Thoracic aorta (tissue), 2 donors: ENCODE results near the gene LRRC56. TPM values are rescaled to one million over a fixed set of nuclear protein-coding genes. Genes with fewer than 3 reads are reported as not detected.
A peak's percentile ranks its signal among the peaks of the same experiment; 100 is the strongest.

Experiments used
- ATAC-seq: fragments of 150-250 bp; one replicate; pipeline ENCODE4 v1.8.0; 2017; ENCODE audit warnings: low read depth; ENCODE audit not compliant: insufficient number of reproducible peaks, low FRiP score
- DNase-seq: peaks from one replicate; pipeline ENCODE4 v3.0.0-alpha.2; 2020; ENCODE audit warnings: low spot score
- H3K27ac ChIP-seq, 2 donors: fragments of 200-600 bp; sonication (generic); 1 replicate in 1 of 2; 2 replicates in 1 of 2; pipeline ENCODE4 v1.5.1; 2016; ENCODE audit warnings: mild to moderate bottlenecking in 2 of 2, moderate library complexity in 2 of 2
- H3K27me3 ChIP-seq: fragments of 200-600 bp; sonication (generic); replicated peaks from 2 replicates; pipeline ENCODE4 v1.6.0; 2016; ENCODE audit warnings: mild to moderate bottlenecking; ENCODE audit not compliant: insufficient read depth
- H3K36me3 ChIP-seq: fragments of 200-600 bp; sonication (generic); one replicate; pipeline ENCODE4 v1.5.1; 2016
- H3K4me1 ChIP-seq, 2 donors: fragments of 200-600 bp; sonication (generic); 1 replicate in 1 of 2; 2 replicates in 1 of 2; pipeline versions ENCODE4 v1.5.1 to v1.6.0; 2016; ENCODE audit warnings: low read depth in 2 of 2, mild to moderate bottlenecking in 1 of 2; ENCODE audit not compliant: control insufficient read depth in 1 of 2
- H3K4me3 ChIP-seq: fragments of 200-600 bp; sonication (generic); 2 replicates; pipeline ENCODE4 v1.5.1; 2016; ENCODE audit warnings: mild to moderate bottlenecking
- H3K9me3 ChIP-seq: fragments of 200-600 bp; sonication (generic); 2 replicates; pipeline ENCODE4 v1.5.1; 2016
- total RNA-seq, 2 donors: library from RNA; depleted of rRNA; stranded (reverse); fragments of >200 nt; gene quantifications; one replicate each; pipeline versions ENCODE4 v1.1.0 to v1.2.3, GENCODE V29; 2016
- TF ChIP-seq, protein P1 (sequence below): fragments of 200-600 bp; sonication (generic); IDR thresholded peaks from one replicate; pipeline ENCODE4 v1.5.1; 2019; ENCODE audit warnings: antibody characterized with exemption

LRRC56 gene
- total RNA-seq, 2 donors from 2014 or later = 0.41 TPM; not detected in 1

DNA sequence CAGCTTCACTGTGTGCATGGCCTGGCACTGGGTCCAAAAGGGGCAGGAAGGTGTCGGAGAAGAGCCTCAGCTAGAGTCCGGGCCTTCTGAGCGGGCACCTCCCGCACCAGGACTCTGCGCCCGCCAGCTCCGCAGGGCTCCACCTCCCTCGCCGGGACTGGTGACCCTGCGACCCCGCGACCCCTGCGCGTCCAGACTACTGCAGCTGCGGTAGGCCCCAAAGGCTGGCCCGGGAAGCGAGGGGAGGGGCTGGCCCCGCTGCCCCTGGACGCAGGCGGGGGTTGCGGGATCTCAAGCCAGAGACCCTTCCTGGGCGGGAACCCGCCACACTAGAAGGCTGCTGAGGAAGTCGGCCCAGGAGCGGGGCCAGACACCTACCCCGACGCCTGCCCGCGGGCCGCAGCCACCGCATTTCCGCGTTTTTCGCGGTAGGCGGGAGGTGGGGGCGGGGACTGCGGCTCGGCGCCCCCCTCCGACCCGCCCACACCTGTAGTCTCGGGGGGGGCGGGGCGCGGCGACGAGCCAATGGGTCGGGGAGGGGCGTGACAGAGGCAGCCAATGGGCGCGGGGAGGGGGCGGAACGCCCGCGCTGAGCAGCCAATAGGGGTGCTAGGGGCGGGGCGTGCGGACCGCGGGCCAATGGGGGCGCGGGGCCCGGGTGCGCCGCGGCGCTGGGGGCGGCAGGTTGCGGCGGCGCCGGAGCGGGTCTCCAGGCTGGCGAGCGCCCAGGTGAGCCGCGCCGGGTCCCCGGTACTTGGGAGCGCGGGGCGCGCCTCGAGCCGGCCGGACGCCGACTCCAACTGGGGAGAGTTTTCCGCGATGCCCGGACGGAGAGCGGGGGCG lies 23.2 kb downstream of the LRRC56 start, which contains the start of the genes LMNTD2 and RASSF7:
Gene LMNTD2 (minus strand): TSS at position 434 of the 843 bp plus-strand sequence. CDS start 22 bp downstream, at position 412.
Gene RASSF7 (plus strand): TSS at position 666 of the 843 bp plus-strand sequence. CDS start 799 bp downstream, outside the sequence.
- TF ChIP-seq, protein P1, sequence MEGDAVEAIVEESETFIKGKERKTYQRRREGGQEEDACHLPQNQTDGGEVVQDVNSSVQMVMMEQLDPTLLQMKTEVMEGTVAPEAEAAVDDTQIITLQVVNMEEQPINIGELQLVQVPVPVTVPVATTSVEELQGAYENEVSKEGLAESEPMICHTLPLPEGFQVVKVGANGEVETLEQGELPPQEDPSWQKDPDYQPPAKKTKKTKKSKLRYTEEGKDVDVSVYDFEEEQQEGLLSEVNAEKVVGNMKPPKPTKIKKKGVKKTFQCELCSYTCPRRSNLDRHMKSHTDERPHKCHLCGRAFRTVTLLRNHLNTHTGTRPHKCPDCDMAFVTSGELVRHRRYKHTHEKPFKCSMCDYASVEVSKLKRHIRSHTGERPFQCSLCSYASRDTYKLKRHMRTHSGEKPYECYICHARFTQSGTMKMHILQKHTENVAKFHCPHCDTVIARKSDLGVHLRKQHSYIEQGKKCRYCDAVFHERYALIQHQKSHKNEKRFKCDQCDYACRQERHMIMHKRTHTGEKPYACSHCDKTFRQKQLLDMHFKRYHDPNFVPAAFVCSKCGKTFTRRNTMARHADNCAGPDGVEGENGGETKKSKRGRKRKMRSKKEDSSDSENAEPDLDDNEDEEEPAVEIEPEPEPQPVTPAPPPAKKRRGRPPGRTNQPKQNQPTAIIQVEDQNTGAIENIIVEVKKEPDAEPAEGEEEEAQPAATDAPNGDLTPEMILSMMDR = no peak
- no peaks in the 10 kb centered on the region for H3K27me3 ChIP-seq
- no peaks in the 10 kb centered on the region for H3K9me3 ChIP-seq
- DNase-seq (peak; percentile 51), ATAC-seq (peak; percentile 80)
- no peak within 1 kb of the TSS for H3K27ac ChIP-seq
- no peaks in the 10 kb centered on the region for H3K36me3 ChIP-seq
- peaks cover 12 to 21% of the 10 kb centered on the region in 2 donors for H3K4me1 ChIP-seq
- peak within 1 kb of the TSS; percentile 89 for H3K4me3 ChIP-seq

GRCh38 chr11:561148-562003 lies 24.0 kb downstream of the LRRC56 start:
- Histone ChIP-seq H3K27ac (no peak overlapping the region), H3K36me3 (no peaks in the 10 kb centered on the region), H3K4me3 (peak overlapping the region; percentile 89), H3K4me1 (peaks cover 12 to 15% of the 10 kb centered on the region in 2 donors), H3K27me3 (no peaks in the 10 kb centered on the region), H3K9me3 (no peaks in the 10 kb centered on the region)
- DNase-seq (no peak), ATAC-seq (no peak)
- TF ChIP-seq, protein P1 = no peak

DNA sequence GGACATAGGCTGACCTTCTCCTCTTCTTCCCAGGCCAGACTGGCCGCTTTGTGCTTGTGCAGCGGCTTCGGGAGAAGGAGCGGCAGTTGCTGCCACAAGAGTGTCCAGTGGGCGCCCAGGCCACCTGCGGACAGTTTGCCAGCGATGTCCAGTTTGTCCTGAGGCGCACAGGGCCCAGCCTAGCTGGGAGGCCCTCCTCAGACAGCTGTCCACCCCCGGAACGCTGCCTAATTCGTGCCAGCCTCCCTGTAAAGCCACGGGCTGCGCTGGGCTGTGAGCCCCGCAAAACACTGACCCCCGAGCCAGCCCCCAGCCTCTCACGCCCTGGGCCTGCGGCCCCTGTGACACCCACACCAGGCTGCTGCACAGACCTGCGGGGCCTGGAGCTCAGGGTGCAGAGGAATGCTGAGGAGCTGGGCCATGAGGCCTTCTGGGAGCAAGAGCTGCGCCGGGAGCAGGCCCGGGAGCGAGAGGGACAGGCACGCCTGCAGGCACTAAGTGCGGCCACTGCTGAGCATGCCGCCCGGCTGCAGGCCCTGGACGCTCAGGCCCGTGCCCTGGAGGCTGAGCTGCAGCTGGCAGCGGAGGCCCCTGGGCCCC lies 24.8 kb downstream of the LRRC56 start:
- no peak for DNase-seq
- H3K27me3 ChIP-seq = no peaks in the 10 kb centered on the region
- no peaks in the 10 kb centered on the region for H3K36me3 ChIP-seq
- H3K27ac ChIP-seq = no peak overlapping the region
- peak overlapping the region; percentile 89 for H3K4me3 ChIP-seq
- TF ChIP-seq, protein P1 = no peak
- H3K9me3 ChIP-seq = no peaks in the 10 kb centered on the region
- no peak for ATAC-seq
- peaks cover 12 to 15% of the 10 kb centered on the region in 2 donors for H3K4me1 ChIP-seq

DNA sequence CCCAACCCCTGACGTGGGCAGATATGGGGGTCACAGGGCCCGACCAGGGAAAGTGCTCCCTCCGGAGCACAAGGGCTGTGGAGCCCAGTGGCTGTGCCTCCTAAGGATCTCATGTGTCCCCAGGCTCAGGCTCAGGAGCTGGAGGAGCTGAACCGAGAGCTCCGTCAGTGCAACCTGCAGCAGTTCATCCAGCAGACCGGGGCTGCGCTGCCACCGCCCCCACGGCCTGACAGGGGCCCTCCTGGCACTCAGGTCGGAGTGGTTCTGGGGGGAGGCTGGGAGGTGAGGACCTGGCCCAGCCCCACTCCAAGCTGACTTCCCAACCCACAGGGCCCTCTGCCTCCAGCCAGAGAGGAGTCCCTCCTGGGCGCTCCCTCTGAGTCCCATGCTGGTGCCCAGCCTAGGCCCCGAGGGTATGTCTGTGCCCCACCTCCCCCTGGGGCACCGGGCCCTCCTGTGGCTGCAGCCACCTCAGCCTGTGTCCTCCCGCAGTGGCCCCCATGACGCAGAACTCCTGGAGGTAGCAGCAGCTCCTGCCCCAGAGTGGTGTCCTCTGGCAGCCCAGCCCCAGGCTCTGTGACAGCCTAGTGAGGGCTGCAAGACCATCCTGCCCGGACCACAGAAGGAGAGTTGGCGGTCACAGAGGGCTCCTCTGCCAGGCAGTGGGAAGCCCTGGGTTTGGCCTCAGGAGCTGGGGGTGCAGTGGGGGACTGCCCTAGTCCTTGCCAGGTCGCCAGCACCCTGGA lies 25.9 kb downstream of the LRRC56 start:
- TF ChIP-seq, protein P1 = no peak
- Histone ChIP-seq H3K27ac (no peak overlapping the region), H3K4me1 (peaks cover 15 to 24% of the 10 kb centered on the region in 2 donors), H3K9me3 (no peaks in the 10 kb centered on the region), H3K27me3 (no peaks in the 10 kb centered on the region), H3K36me3 (no peaks in the 10 kb centered on the region), H3K4me3 (no peak overlapping the region)
- ATAC-seq = no peak
- no peak for DNase-seq
